Activated CD8-positive, alpha-beta memory T cell treated with anti-CD3 and anti-CD28 coated beads, Interleukin-2, amount 10 ng/mL, durations not matched to agents 7 days and 5 days (primary cell): Measurements from ENCODE around the gene KIRREL2. TPM values are rescaled to one million over a fixed set of nuclear protein-coding genes. Genes with fewer than 3 reads are reported as not detected.

Source experiments
- ATAC-seq: fragments of 150-1000 bp; cut with Tn5 transposase; one replicate; pipeline ENCODE4 v1.10.0; 2021; ENCODE audit warnings: moderate library complexity
- CTCF ChIA-PET: fragments of 350-600 bp; sonication (Branson Sonifier 250); formaldehyde crosslinking; loops from one replicate; lab custom pipeline; 2021; ENCODE audit warnings: antibody characterized with exemption; lab: Charles Lee
- DNase-seq: peaks from one replicate; pipeline ENCODE4 v3.0.0-alpha.2; 2020
- H3K27ac Mint-ChIP-seq: one replicate; pipeline ENCODE4 v1.8.0; 2021; ENCODE audit warnings: mild to moderate bottlenecking, mixed read lengths
- H3K27me3 Mint-ChIP-seq: one replicate; pipeline ENCODE4 v1.8.0; 2021; ENCODE audit warnings: mixed read lengths
- H3K36me3 Mint-ChIP-seq: one replicate; pipeline ENCODE4 v1.8.0; 2021; ENCODE audit warnings: mild to moderate bottlenecking, mixed read lengths
- H3K4me1 Mint-ChIP-seq: one replicate; pipeline ENCODE4 v1.8.0; 2021; ENCODE audit warnings: mixed read lengths
- H3K4me3 Mint-ChIP-seq: one replicate; pipeline ENCODE4 v1.8.0; 2021; ENCODE audit warnings: mild to moderate bottlenecking, moderate library complexity, mixed read lengths
- H3K9me3 Mint-ChIP-seq: one replicate; pipeline ENCODE4 v1.8.0; 2022; ENCODE audit warnings: low read depth, mixed read lengths
- total RNA-seq, 2 experiments: library from RNA; stranded (reverse); gene quantifications; one replicate each; pipeline ENCODE4 v1.2.3, GENCODE V29; 2021

KIRREL2 gene
- total RNA-seq, 2 experiments from 2014 or later: 1.1 to 1.4 TPM

GRCh38 chr19:35851213-35852028 lies 5.3 kb upstream of the KIRREL2 start:
- DNase-seq (no peak), ATAC-seq (no peak)
- no peaks in the 10 kb centered on the region for H3K36me3 Mint-ChIP-seq
- no peaks in the 10 kb centered on the region for H3K9me3 Mint-ChIP-seq
- peaks cover 4% of the 10 kb centered on the region for H3K4me1 Mint-ChIP-seq
- H3K27me3 Mint-ChIP-seq: peaks cover 44% of the 10 kb centered on the region
- CTCF ChIA-PET: interaction anchor here (0.9 to 1.5 kb wide), 2 partner anchors 14 to 19 kb away, joined by 3 read pairs; no protein-coding TSS in a partner anchor
- no peak overlapping the region for H3K27ac Mint-ChIP-seq
- no peak overlapping the region for H3K4me3 Mint-ChIP-seq

- no peak within 1 kb of the TSS for H3K4me3 Mint-ChIP-seq
- no peak within 1 kb of the TSS for H3K27ac Mint-ChIP-seq
- no peaks in the 10 kb centered on the region for H3K4me1 Mint-ChIP-seq
- H3K27me3 Mint-ChIP-seq: peaks cover 42% of the 10 kb centered on the region
- no peaks in the 10 kb centered on the region for H3K9me3 Mint-ChIP-seq
- DNase-seq (no peak), ATAC-seq (no peak)
- no peaks in the 10 kb centered on the region for H3K36me3 Mint-ChIP-seq
- CTCF ChIA-PET: interaction anchor here (1.5 kb wide), 1 partner anchor 13 kb away, joined by 3 read pairs; no protein-coding TSS in a partner anchor
These were observed 4.5 kb upstream of the KIRREL2 start, which contains the start of gene NPHS1 for GRCh38 chr19:35852029-35852780. NPHS1 (minus strand) TSS chr19:35852504; CDS start chr19:35851837, 667 bp downstream.

- H3K27ac Mint-ChIP-seq: no peak overlapping the region
These were observed 3.5 kb upstream of the KIRREL2 start for GRCh38 chr19:35853038-35853756.

GRCh38 chr19:35858311-35858710 lies 1.6 kb downstream of the KIRREL2 start:
- Mint-ChIP-seq H3K27ac (no peak overlapping the region), H3K27me3 (peaks cover 73% of the 10 kb centered on the region), H3K36me3 (no peaks in the 10 kb centered on the region), H3K4me1 (peaks cover 6% of the 10 kb centered on the region), H3K9me3 (no peaks in the 10 kb centered on the region), H3K4me3 (no peak overlapping the region)
- CTCF ChIA-PET: no interaction called here
- DNase-seq (no peak), ATAC-seq (no peak)

More at GRCh38 chr19:35853038-35853756, 3.5 kb upstream of the KIRREL2 start:
- H3K27me3 Mint-ChIP-seq: peaks cover 45% of the 10 kb centered on the region
- peaks cover 4% of the 10 kb centered on the region for H3K4me1 Mint-ChIP-seq
- no peak for ATAC-seq
- CTCF ChIA-PET: interaction anchor here (1.5 kb wide), 1 partner anchor 12 kb away, joined by 3 read pairs; no protein-coding TSS in a partner anchor
- H3K36me3 Mint-ChIP-seq: no peaks in the 10 kb centered on the region
- DNase-seq: no peak
- no peaks in the 10 kb centered on the region for H3K9me3 Mint-ChIP-seq
- H3K4me3 Mint-ChIP-seq: no peak overlapping the region

GRCh38 chr19:35859414-35859813 lies 2.7 kb downstream of the KIRREL2 start:
- Mint-ChIP-seq H3K27me3 (peaks cover 71% of the 10 kb centered on the region), H3K4me3 (no peak overlapping the region), H3K27ac (no peak overlapping the region), H3K36me3 (no peaks in the 10 kb centered on the region), H3K4me1 (peaks cover 6% of the 10 kb centered on the region), H3K9me3 (no peaks in the 10 kb centered on the region)
- DNase-seq (no peak), ATAC-seq (no peak)
- CTCF ChIA-PET: no interaction called here

GRCh38 chr19:35860436-35860817 lies 3.7 kb downstream of the KIRREL2 start:
- CTCF ChIA-PET: no interaction called here
- DNase-seq (no peak), ATAC-seq (no peak)
- no peak overlapping the region for H3K4me3 Mint-ChIP-seq
- H3K9me3 Mint-ChIP-seq: no peaks in the 10 kb centered on the region
- H3K27me3 Mint-ChIP-seq: peaks cover 61% of the 10 kb centered on the region
- H3K27ac Mint-ChIP-seq: no peak overlapping the region
- no peaks in the 10 kb centered on the region for H3K36me3 Mint-ChIP-seq
- H3K4me1 Mint-ChIP-seq: peaks cover 6% of the 10 kb centered on the region

- Mint-ChIP-seq H3K27ac (no peak overlapping the region), H3K36me3 (no peaks in the 10 kb centered on the region), H3K4me3 (no peak overlapping the region), H3K9me3 (no peaks in the 10 kb centered on the region), H3K4me1 (peaks cover 6% of the 10 kb centered on the region), H3K27me3 (peaks cover 58% of the 10 kb centered on the region)
- no peak for ATAC-seq
- CTCF ChIA-PET: no interaction called here
- DNase-seq: no peak
These were observed 4.3 kb downstream of the KIRREL2 start for GRCh38 chr19:35860818-35861639.

- Mint-ChIP-seq H3K27ac (no peak overlapping the region), H3K4me1 (peaks cover 6% of the 10 kb centered on the region), H3K27me3 (peaks cover 58% of the 10 kb centered on the region), H3K36me3 (no peaks in the 10 kb centered on the region), H3K4me3 (no peak overlapping the region), H3K9me3 (no peaks in the 10 kb centered on the region)
- CTCF ChIA-PET: no interaction called here
- no peak for ATAC-seq
- DNase-seq: no peak
These were observed 5.0 kb downstream of the KIRREL2 start for GRCh38 chr19:35861640-35862160.

GRCh38 chr19:35862528-35862927 lies 5.8 kb downstream of the KIRREL2 start:
- ATAC-seq (no peak), DNase-seq (no peak)
- CTCF ChIA-PET: no interaction called here
- no peak overlapping the region for H3K4me3 Mint-ChIP-seq
- peaks cover 52% of the 10 kb centered on the region for H3K27me3 Mint-ChIP-seq
- H3K36me3 Mint-ChIP-seq: no peaks in the 10 kb centered on the region
- H3K9me3 Mint-ChIP-seq: no peaks in the 10 kb centered on the region
- H3K4me1 Mint-ChIP-seq: peaks cover 4% of the 10 kb centered on the region
- H3K27ac Mint-ChIP-seq: no peak overlapping the region

- Mint-ChIP-seq H3K27ac (no peak overlapping the region), H3K4me1 (peaks cover 4% of the 10 kb centered on the region), H3K36me3 (no peaks in the 10 kb centered on the region), H3K9me3 (no peaks in the 10 kb centered on the region), H3K27me3 (peaks cover 53% of the 10 kb centered on the region), H3K4me3 (no peak overlapping the region)
- no peak for ATAC-seq
- no peak for DNase-seq
- CTCF ChIA-PET: no interaction called here
These were observed 6.3 kb downstream of the KIRREL2 start for GRCh38 chr19:35863018-35863417.

- ATAC-seq (peak; percentile 73), DNase-seq (peak; percentile 68)
- Mint-ChIP-seq H3K4me3 (peak within 1 kb of the TSS; percentile 11), H3K27ac (no peak within 1 kb of the TSS), H3K4me1 (peaks cover 15% of the 10 kb centered on the region), H3K36me3 (no peaks in the 10 kb centered on the region), H3K9me3 (no peaks in the 10 kb centered on the region), H3K27me3 (peaks cover 21% of the 10 kb centered on the region)
- CTCF ChIA-PET: interaction anchor here (1.2 to 2.2 kb wide), 2 partner anchors 14 to 195 kb away, joined by 3 to 10 read pairs; no protein-coding TSS in a partner anchor
These were observed 11.6 kb downstream of the KIRREL2 start, which contains the start of gene APLP1 for GRCh38 chr19:35868172-35868822. APLP1 (plus strand) TSS chr19:35868574; CDS start chr19:35868637, 63 bp downstream.
